K562 (cell line): ENCODE data around the gene KLHL30. TPM values are rescaled to one million over a fixed set of nuclear protein-coding genes. Genes with fewer than 3 reads are reported as not detected.

Source experiments
- ATAC-seq: fragments of 200-7000 bp; cut with Tn5 transposase; 3 replicates; pipeline ENCODE4 v1.9.1; 2020; ENCODE audit warnings: moderate library complexity
- BruUV-seq: library from RNA; stranded (reverse); fragments of 400-500 nt; replicated peaks from 2 replicates; lab custom pipeline; 2021; lab: Mats Ljungman, UMichigan
- CTCF ChIA-PET: fragments of 300-600 bp; formaldehyde crosslinking; extraction: SDS; loops from one replicate; lab custom pipeline; 2021; ENCODE audit warnings: low intra/inter-chr PET ratio; lab: Yijun Ruan, JAX
- POLR2A ChIA-PET: fragments of 300-600, 350-650 bp; sonication (Branson Sonifier 250); formaldehyde crosslinking; extraction: SDS; loops from one replicate; lab custom pipeline; 2021; ENCODE audit warnings: antibody characterized with exemption, inconsistent platforms; lab: Yijun Ruan, JAX
- DNase-seq, 4 experiments: peaks; one replicate each; pipeline versions ENCODE4 v3.0.0 to v3.0.0-alpha.2; 2011 to 2018; ENCODE audit warnings: low spot score in 3 of 4, mixed read lengths in 3 of 4; ENCODE audit errors: extremely low read depth in 1 of 4
- FAIRE-seq: peaks from 2 replicates; lab custom pipeline; 2011; peaks lifted over from hg19 to GRCh38; lab: Jason Lieb, UNC
- H2AFZ ChIP-seq: 2 replicates; pipeline ENCODE4 v1.6.0; 2011; ENCODE audit warnings: low read depth, low read length, control low read depth, inconsistent platforms
- H3K27ac ChIP-seq: fragments of 200-600 bp; 3 replicates; pipeline ENCODE4 v1.8.0; 2011; ENCODE audit warnings: low read depth, mild to moderate bottlenecking, control low read depth, inconsistent platforms, low read length, moderate library complexity, mixed read lengths; ENCODE audit errors: extremely low read depth
- H3K27me3 ChIP-seq, 2 experiments: fragments of 300-600 bp in 1 of 2; 2 replicates in 1 of 2; 3 replicates in 1 of 2; pipeline versions ENCODE4 v1.6.0 to v1.8.0; 2011; ENCODE audit warnings: inconsistent platforms in 2 of 2, low read length in 2 of 2, mild to moderate bottlenecking in 1 of 2, mixed read lengths in 1 of 2, moderate library complexity in 1 of 2; ENCODE audit not compliant: control insufficient read depth in 2 of 2, insufficient read depth in 2 of 2
- H3K36me3 ChIP-seq: fragments of 300-600 bp; 3 replicates; pipeline ENCODE4 v1.8.0; 2011; ENCODE audit warnings: mild to moderate bottlenecking, low read length, inconsistent platforms; ENCODE audit not compliant: control insufficient read depth, insufficient read depth
- H3K4me1 ChIP-seq, 2 experiments: fragments of 200-600 bp in 1 of 2; replicated peaks in 1 of 2; 2 replicates in 1 of 2; 3 replicates in 1 of 2; pipeline versions ENCODE4 v1.5.1 to v1.8.0; 2011; ENCODE audit warnings: inconsistent platforms in 2 of 2, low read length in 2 of 2, mild to moderate bottlenecking in 1 of 2, mixed read lengths in 1 of 2, moderate library complexity in 1 of 2; ENCODE audit not compliant: control insufficient read depth in 2 of 2, insufficient read depth in 2 of 2
- H3K4me2 ChIP-seq: 2 replicates; pipeline ENCODE4 v1.6.1; 2011; ENCODE audit warnings: low read length, control low read depth, inconsistent platforms, mixed read lengths; ENCODE audit not compliant: insufficient read depth
- H3K4me3 ChIP-seq: fragments of 200-600 bp; sonication (generic), shearing (Covaris generic); 2 replicates; pipeline ENCODE4 v1.5.1; 2016; ENCODE audit warnings: control low read depth, inconsistent platforms
- H3K79me2 ChIP-seq: fragments of 200-600 bp; 3 replicates; pipeline ENCODE4 v1.8.0; 2011; ENCODE audit warnings: low read length, inconsistent platforms; ENCODE audit not compliant: control insufficient read depth, insufficient read depth
- H3K9ac ChIP-seq, 2 experiments: 2 replicates each; pipeline versions ENCODE4 v1.6.0 to v1.6.1; 2011; ENCODE audit warnings: low read depth in 2 of 2, low read length in 2 of 2, control low read depth in 1 of 2, inconsistent platforms in 1 of 2, mild to moderate bottlenecking in 1 of 2, mixed read lengths in 1 of 2; ENCODE audit not compliant: insufficient read depth in 1 of 2
- H3K9me1 ChIP-seq: one replicate; pipeline ENCODE4 v1.6.0; 2011; ENCODE audit warnings: inconsistent platforms, mild to moderate bottlenecking, low read length, moderate library complexity; ENCODE audit not compliant: control insufficient read depth, insufficient read depth
- H3K9me3 ChIP-seq: replicated peaks from 2 replicates; pipeline ENCODE4 v1.5.1; 2011; ENCODE audit warnings: low read depth, low read length, inconsistent platforms; ENCODE audit not compliant: control insufficient read depth, insufficient read depth
- H4K20me1 ChIP-seq: replicated peaks from 2 replicates; pipeline ENCODE4 v1.6.1; 2011; ENCODE audit warnings: low read length, inconsistent platforms, mixed read lengths; ENCODE audit not compliant: control insufficient read depth, insufficient read depth
- ETV6 ChIP-seq, 3 experiments: fragments of 150-350 bp in 1 of 3; sonication (generic) in 1 of 3; formaldehyde crosslinking in 1 of 3; IDR thresholded peaks; 2 replicates each; pipeline versions ENCODE4 v1.6.1 to v1.8.0; 2014 to 2022; ENCODE audit warnings: borderline replicate concordance in 2 of 3, low read depth in 2 of 3, antibody characterized with exemption in 1 of 3, low read length in 1 of 3, mild to moderate bottlenecking in 1 of 3, missing genetic modification reagents in 1 of 3
- POLR2G ChIP-seq: fragments of 200-400 bp; formaldehyde crosslinking; IDR thresholded peaks from 2 replicates; pipeline ENCODE4 v1.6.1; 2017; ENCODE audit warnings: low read depth, mild to moderate bottlenecking, antibody characterized with exemption, low read length, moderate library complexity
- TAF9B ChIP-seq: fragments of 450-650 bp; IDR thresholded peaks from 2 replicates; pipeline ENCODE4 v1.6.1; 2018; ENCODE audit warnings: mild to moderate bottlenecking; ENCODE audit not compliant: partially characterized antibody
- ZNF239 ChIP-seq: fragments of 250-450 bp; sonication (Bioruptor Pico); IDR thresholded peaks from 2 replicates; pipeline ENCODE4 v1.4.0; 2020; ENCODE audit warnings: mild to moderate bottlenecking
- WGBS: fragments of 100-300 bp; shearing (Covaris generic); methylation state at CpG from one replicate; pipeline ENCODE4 v1.1.6; 2016; ENCODE audit warnings: low coverage, mixed read lengths; ENCODE audit not compliant: insufficient coverage; ENCODE audit errors: missing lambda C conversion rate; 5-methylcytosine and 5-hydroxymethylcytosine counted together
- in situ Hi-C: fragments of 300-500 bp; cut with MboI; formaldehyde crosslinking; loops from 4 replicates; pipeline ENCODE4 v1.15.0; 2018; ENCODE audit warnings: inconsistent platforms, mixed read lengths
- intact Hi-C: fragments of 100-400 bp; cut with micrococcal nuclease; formaldehyde crosslinking; loops from 2 replicates; pipeline ENCODE4 v1.14.2; 2022
- polyA plus RNA-seq, 8 experiments: library from polyadenylated mRNA; depleted of rRNA in 4 of 8; stranded (reverse) in 5 of 8; unstranded in 3 of 8; fragments of >200 nt; fragmentation: Nextera tagmentation in 2 of 8; fragmentation: Illumina TruSeq in 1 of 8; extraction: Ambion mirVana in 2 of 8; extraction: Trizol in 1 of 8; gene quantifications; 2 replicates each; pipeline versions ENCODE4 v1.2.1 to v1.2.3, GENCODE V29; 2011 to 2014; ENCODE audit warnings: inconsistent platforms in 1 of 8, missing spikeins in 1 of 8
- total RNA-seq, 7 experiments: library from RNA; depleted of rRNA in 6 of 7; stranded (reverse); fragments of >200 nt in 6 of 7; fragmentation: Illumina TruSeq in 2 of 7; extraction: Trizol in 2 of 7; gene quantifications; 2 replicates each; pipeline versions ENCODE4 v1.2.1 to v1.2.3, GENCODE V29; 2011 to 2021; ENCODE audit warnings: low replicate concordance in 1 of 7

KLHL30 gene
- total and polyA plus RNA-seq, 9 of the 15 experiments (the other 6 are each of a cell fraction or from before 2014, with no cell fraction given), result 0.04 TPM; not detected in 8

- H4K20me1 ChIP-seq, result no peaks in the 10 kb centered on the region
- peak overlapping the region; percentile 36; the same call in 1 of the 3 replicates for H3K27ac ChIP-seq
- H2AFZ ChIP-seq, result peak overlapping the region; percentile 68; the same call in 1 of the 2 replicates
- CTCF ChIA-PET, result no interaction called here
- no peaks in the 10 kb centered on the region for H3K9me3 ChIP-seq
- H3K4me2 ChIP-seq, result peak overlapping the region; percentile 46
- 0 out of 2 replicates have a peak, but pooled peaks have one; percentile 30 for TF ChIP-seq POLR2G
- TF ChIP-seq TAF9B, result no peak
- TF ChIP-seq ETV6 (IDR thresholded peaks at IDR 0.05; ENCODE audit: borderline replicate concordance in 1 of 2, low read depth in 2 of 2, low read length in 1 of 2), result no peak
- no peak for TF ChIP-seq ETV6 (CRISPR knock-in tag; IDR thresholded peaks at IDR 0.05; ENCODE audit: borderline replicate concordance)
- no peak for TF ChIP-seq ZNF239 (CRISPR knock-in tag)
- TF ChIP-seq, all 486 proteins: peak for 1
- ATAC-seq, result peak; percentile 17; the same call in 2 of the 3 replicates
- FAIRE-seq, result no peak
- Histone ChIP-seq H3K4me3 (no peak overlapping the region), H3K36me3 (peaks cover 8% of the 10 kb centered on the region; the same call in 1 of the 3 replicates), H3K9me1 (peaks cover 3% of the 10 kb centered on the region), H3K27me3 (no peaks in the 10 kb centered on the region), H3K4me1 (peaks cover 6 to 44% of the 10 kb centered on the region in 2 experiments; a peak in 3 of 5 replicates), H3K9ac (0 out of 4 replicates have a peak overlapping the region, but pooled peaks of 1 of the 2 experiments have one; percentile 20), H3K79me2 (no peaks in the 10 kb centered on the region)
- DNase-seq, result peak in 1 of 4 experiments; percentile 33
- in situ Hi-C loops, result no loop called here
- POLR2A ChIA-PET, result interaction anchor here (0.8 to 1.9 kb wide), 6 partner anchors 10 to 104 kb away, joined by 3 to 8 read pairs (median 4); partner anchors contain the start of gene SCLY
- intact Hi-C loops, result no loop called here
- no TSS peak for BruUV-seq
- WGBS, result 55% methylated on average over 16 of the region's 17 CpGs
Measured at GRCh38 chr2:238098901-238099713, 39.4 kb upstream of the KLHL30 start.
